Ishikawa (cell line): Measurements from ENCODE around the gene P4HTM.

Experiments used
- CEBPB ChIP-seq: IDR thresholded peaks from 2 replicates; pipeline ENCODE4 v1.6.1; 2012
- EP300 ChIP-seq: IDR thresholded peaks from 2 replicates; pipeline ENCODE4 v1.6.1; 2012; ENCODE audit warnings: borderline replicate concordance
- NFIC ChIP-seq: IDR thresholded peaks from 2 replicates; pipeline ENCODE4 v1.6.1; 2012
- RAD21 ChIP-seq: IDR thresholded peaks from 2 replicates; pipeline ENCODE4 v1.6.1; 2012; ENCODE audit warnings: low read depth
- YY1 ChIP-seq: IDR thresholded peaks from 2 replicates; pipeline ENCODE4 v1.6.1; 2012; ENCODE audit warnings: low read depth

DNA sequence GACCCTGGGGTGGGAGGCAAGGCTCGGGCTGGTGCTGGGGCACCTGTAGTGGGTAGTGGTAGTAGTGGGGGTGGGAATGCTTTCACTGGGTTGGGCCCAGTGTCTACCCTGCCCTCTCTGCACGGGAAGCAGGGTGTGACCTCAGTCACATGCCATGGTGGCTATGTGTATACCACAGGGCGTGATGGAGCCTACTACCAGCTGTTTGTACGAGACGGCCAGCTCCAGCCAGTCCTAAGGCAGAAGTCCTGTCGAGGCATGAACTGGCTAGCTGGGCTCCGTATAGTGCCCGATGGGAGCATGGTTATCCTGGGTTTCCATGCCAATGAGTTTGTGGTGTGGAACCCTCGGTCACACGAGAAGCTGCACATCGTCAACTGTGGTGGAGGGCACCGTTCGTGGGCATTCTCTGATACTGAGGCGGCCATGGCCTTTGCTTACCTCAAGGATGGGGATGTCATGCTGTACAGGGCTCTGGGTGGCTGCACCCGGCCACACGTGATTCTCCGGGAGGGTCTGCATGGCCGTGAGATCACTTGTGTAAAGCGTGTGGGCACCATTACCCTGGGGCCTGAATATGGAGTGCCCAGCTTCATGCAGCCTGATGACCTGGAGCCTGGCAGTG, 23.2 kb downstream of the P4HTM start:
- TF ChIP-seq YY1: no peak
- no peak for TF ChIP-seq RAD21
- no peak for TF ChIP-seq EP300
- TF ChIP-seq NFIC: no peak
- TF ChIP-seq CEBPB: no peak
